A673 (cell line): ENCODE measurements around the gene ANKRD28. TPM values are rescaled to one million over a fixed set of nuclear protein-coding genes. Genes with fewer than 3 reads are reported as not detected.

Source experiments
- BruUV-seq: library from RNA; stranded (reverse); fragments of 400-500 nt; replicated peaks from 2 replicates; lab custom pipeline; 2021; lab: Mats Ljungman, UMichigan
- CTCF ChIA-PET: fragments of 300-600 bp; sonication (Branson Sonifier 250); formaldehyde crosslinking; loops from one replicate; lab custom pipeline; 2022; ENCODE audit warnings: antibody characterized with exemption; lab: Charles Lee
- POLR2A ChIA-PET: fragments of 300-600 bp; sonication (Branson Sonifier 250); formaldehyde crosslinking; loops from one replicate; lab custom pipeline; 2022; ENCODE audit warnings: antibody characterized with exemption; ENCODE audit not compliant: low non-redundant PET; lab: Charles Lee
- DNase-seq: peaks from one replicate; pipeline ENCODE4 v3.0.0-alpha.2; 2015; ENCODE audit warnings: low spot score
- H3K27ac ChIP-seq: fragments of 200-600 bp; sonication (generic); 2 replicates; pipeline ENCODE4 v1.5.1; 2016; ENCODE audit warnings: mixed run types, low read depth, mild to moderate bottlenecking, mixed read lengths, antibody characterized with exemption, low read length; ENCODE audit not compliant: poor library complexity, severe bottlenecking
- H3K27me3 ChIP-seq: fragments of 200-600 bp; sonication (generic); replicated peaks from 2 replicates; pipeline ENCODE4 v1.6.1; 2017; ENCODE audit warnings: mixed run types, low read depth, mild to moderate bottlenecking, mixed read lengths, antibody characterized with exemption, low read length; ENCODE audit not compliant: insufficient read depth, poor library complexity
- H3K36me3 ChIP-seq: fragments of 200-600 bp; sonication (generic); 2 replicates; pipeline ENCODE4 v1.6.1; 2016; ENCODE audit warnings: mixed run types, mild to moderate bottlenecking, mixed read lengths, antibody characterized with exemption, low read length; ENCODE audit not compliant: insufficient read depth, poor library complexity, severe bottlenecking
- H3K4me1 ChIP-seq: fragments of 200-600 bp; sonication (generic); 2 replicates; pipeline ENCODE4 v1.6.1; 2017; ENCODE audit warnings: mixed run types, mild to moderate bottlenecking, mixed read lengths, antibody characterized with exemption, low read length; ENCODE audit not compliant: insufficient read depth, poor library complexity, severe bottlenecking
- H3K4me3 ChIP-seq: fragments of 200-600 bp; sonication (generic); 2 replicates; pipeline ENCODE4 v1.5.1; 2016; ENCODE audit warnings: low read depth, mixed run types, mild to moderate bottlenecking, mixed read lengths, low read length; ENCODE audit not compliant: poor library complexity, severe bottlenecking
- H3K9me3 ChIP-seq: fragments of 200-600 bp; sonication (generic); 2 replicates; pipeline ENCODE4 v1.6.1; 2016; ENCODE audit warnings: mixed run types, low read depth, mild to moderate bottlenecking, mixed read lengths, antibody characterized with exemption, low read length; ENCODE audit not compliant: poor library complexity, severe bottlenecking
- EZH2 ChIP-seq: fragments of 200-600 bp; sonication (generic); IDR thresholded peaks from 2 replicates; pipeline ENCODE4 v1.6.1; 2017; ENCODE audit warnings: borderline replicate concordance, low read depth, mild to moderate bottlenecking, mixed read lengths, antibody characterized with exemption, low read length; ENCODE audit not compliant: poor library complexity, severe bottlenecking
- intact Hi-C: fragments of 100-400 bp; cut with micrococcal nuclease; formaldehyde crosslinking; loops from one replicate; pipeline ENCODE4 v1.10.0; 2022; ENCODE audit not compliant: unreplicated experiment
- total RNA-seq: library from RNA; stranded (reverse); gene quantifications from 2 replicates; pipeline ENCODE4 v1.2.3, GENCODE V29; 2021
- TF ChIP-seq, protein P1 (sequence below): fragments of 300-800, 200-600 bp; sonication (generic); conservative IDR thresholded peaks from 2 replicates; pipeline ENCODE4 v1.5.1; 2017; ENCODE audit warnings: low read depth, mild to moderate bottlenecking, antibody characterized with exemption, low read length, moderate library complexity, mixed read lengths

The ANKRD28 gene
- total RNA-seq, 1 experiment from 2014 or later, result 29.9 TPM

DNA sequence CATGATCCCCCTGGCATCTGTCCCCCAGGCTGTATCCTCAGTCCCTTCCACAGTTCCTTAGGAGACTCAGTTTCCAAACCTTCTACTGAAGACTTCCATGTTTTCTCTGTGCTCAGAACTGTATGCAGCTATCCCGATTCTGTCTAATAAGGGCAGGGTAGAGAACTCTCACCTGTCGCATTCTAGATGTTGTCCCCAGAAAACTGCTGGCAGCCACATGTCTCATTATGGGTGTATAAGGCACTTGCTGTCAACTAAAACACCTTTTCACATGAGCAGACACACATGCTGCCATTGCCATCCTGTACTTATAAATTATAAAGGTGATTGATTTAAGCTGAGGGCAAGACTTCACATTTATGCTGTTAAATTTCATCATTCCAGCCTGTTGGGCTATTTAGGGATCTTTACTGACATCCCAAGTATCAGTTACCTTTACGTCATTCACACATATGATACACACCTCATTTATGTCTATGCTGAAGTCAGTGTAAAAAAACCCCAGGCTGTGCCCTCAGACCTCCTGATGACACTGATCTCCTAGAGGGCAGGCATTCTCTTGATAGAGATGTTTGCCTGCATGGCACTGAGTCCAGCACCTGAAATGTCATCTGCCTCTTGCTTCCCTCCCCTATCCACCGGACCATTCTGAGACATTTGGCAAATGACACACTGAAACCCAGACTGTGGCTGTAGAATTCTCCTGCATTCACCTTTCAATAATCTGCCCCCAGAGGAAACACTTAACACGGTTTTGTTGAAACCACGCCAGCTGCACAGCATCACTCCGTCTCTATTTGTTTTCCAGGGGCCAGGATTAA lies 160.4 kb downstream of the ANKRD28 start:
- no peaks in the 10 kb centered on the region for H3K36me3 ChIP-seq
- no peaks in the 10 kb centered on the region for H3K27me3 ChIP-seq
- no peak for TF ChIP-seq EZH2
- TF ChIP-seq, protein P1, sequence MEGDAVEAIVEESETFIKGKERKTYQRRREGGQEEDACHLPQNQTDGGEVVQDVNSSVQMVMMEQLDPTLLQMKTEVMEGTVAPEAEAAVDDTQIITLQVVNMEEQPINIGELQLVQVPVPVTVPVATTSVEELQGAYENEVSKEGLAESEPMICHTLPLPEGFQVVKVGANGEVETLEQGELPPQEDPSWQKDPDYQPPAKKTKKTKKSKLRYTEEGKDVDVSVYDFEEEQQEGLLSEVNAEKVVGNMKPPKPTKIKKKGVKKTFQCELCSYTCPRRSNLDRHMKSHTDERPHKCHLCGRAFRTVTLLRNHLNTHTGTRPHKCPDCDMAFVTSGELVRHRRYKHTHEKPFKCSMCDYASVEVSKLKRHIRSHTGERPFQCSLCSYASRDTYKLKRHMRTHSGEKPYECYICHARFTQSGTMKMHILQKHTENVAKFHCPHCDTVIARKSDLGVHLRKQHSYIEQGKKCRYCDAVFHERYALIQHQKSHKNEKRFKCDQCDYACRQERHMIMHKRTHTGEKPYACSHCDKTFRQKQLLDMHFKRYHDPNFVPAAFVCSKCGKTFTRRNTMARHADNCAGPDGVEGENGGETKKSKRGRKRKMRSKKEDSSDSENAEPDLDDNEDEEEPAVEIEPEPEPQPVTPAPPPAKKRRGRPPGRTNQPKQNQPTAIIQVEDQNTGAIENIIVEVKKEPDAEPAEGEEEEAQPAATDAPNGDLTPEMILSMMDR, result no peak
- intact Hi-C loops, result loop anchor here (5.0 kb wide), 1 partner anchor 160 kb away; the partner anchor contains the start of gene ANKRD28
- no peak overlapping the region for H3K27ac ChIP-seq
- no peak for DNase-seq
- H3K4me3 ChIP-seq, result no peak overlapping the region
- no peaks in the 10 kb centered on the region for H3K9me3 ChIP-seq
- BruUV-seq, result no TSS peak
- ChIA-PET CTCF (no interaction called here), POLR2A (no interaction called here)
- peaks cover 23% of the 10 kb centered on the region for H3K4me1 ChIP-seq

DNA sequence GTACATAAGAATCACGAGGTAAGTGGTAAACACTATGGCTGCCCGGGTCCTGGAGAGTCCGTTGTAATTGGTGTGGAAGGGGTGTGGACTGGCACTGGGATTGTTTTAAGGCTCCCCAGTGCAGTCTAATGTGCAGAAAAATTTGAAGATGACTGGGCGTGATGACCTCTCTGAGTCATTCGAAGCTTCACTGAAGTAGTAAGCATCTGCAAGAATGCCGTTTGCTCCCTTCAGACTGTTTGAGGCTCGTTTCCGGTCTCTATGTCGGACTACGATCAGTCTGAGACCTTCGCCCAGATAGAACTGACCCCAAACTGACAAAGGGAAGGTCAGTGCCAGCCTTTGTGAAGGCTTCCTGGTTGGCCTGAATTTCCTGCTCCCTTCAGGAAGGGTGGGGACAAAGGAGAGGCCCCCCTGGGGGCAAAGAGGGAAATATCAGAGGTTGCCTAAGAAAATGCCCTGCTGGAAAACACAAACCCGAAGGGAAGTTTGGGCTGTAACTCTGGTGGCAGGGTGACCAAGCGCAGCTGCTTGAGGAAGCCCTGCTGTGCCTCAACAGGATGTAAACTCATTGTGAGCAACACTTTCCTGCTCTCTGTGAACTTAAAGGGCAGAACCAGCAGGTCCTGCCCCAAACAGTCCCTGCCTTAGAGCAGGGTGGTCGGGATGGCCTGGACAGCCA lies 161.6 kb downstream of the ANKRD28 start:
- DNase-seq, result peak; percentile 49
- Histone ChIP-seq H3K4me3 (no peak overlapping the region), H3K9me3 (no peaks in the 10 kb centered on the region), H3K4me1 (peaks cover 26% of the 10 kb centered on the region), H3K36me3 (no peaks in the 10 kb centered on the region), H3K27ac (peak overlapping the region; percentile 29), H3K27me3 (no peaks in the 10 kb centered on the region)
- intact Hi-C loops, result loop anchor here (5.0 kb wide), 1 partner anchor 161 kb away; the partner anchor contains the start of gene ANKRD28
- POLR2A ChIA-PET, result interaction anchor here (0.6 to 1.0 kb wide), 2 partner anchors 9 to 13 kb away, joined by 3 to 7 read pairs; no protein-coding TSS in a partner anchor
- BruUV-seq, result no TSS peak
- CTCF ChIA-PET, result no interaction called here
- TF ChIP-seq EZH2, result no peak
- TF ChIP-seq, protein P1, result no peak

- H3K27ac ChIP-seq, result no peak overlapping the region
- TF ChIP-seq EZH2, result no peak
- TF ChIP-seq, protein P1, result no peak
- BruUV-seq, result no TSS peak
- peaks cover 35% of the 10 kb centered on the region for H3K4me1 ChIP-seq
- H3K4me3 ChIP-seq, result no peak overlapping the region
- peak; percentile 46 for DNase-seq
- POLR2A ChIA-PET, result interaction anchor here (1.0 kb wide), 1 partner anchor 10 kb away, joined by 7 read pairs; no protein-coding TSS in a partner anchor
- H3K36me3 ChIP-seq, result no peaks in the 10 kb centered on the region
- H3K9me3 ChIP-seq, result no peaks in the 10 kb centered on the region
- no peaks in the 10 kb centered on the region for H3K27me3 ChIP-seq
- intact Hi-C loops, result loop anchor here (5.0 kb wide), 1 partner anchor 162 kb away; the partner anchor contains the start of gene ANKRD28
- CTCF ChIA-PET, result interaction anchor here (0.6 kb wide), 1 partner anchor 834 kb away, joined by 9 read pairs; no protein-coding TSS in a partner anchor
Observed at GRCh38 chr3:15635121-15635661, 162.6 kb downstream of the ANKRD28 start.
